Common myeloid progenitor, CD34-positive (primary cell): ENCODE data around the gene RHBDD1.

Source experiments
- CTCF ChIA-PET: fragments of 350-600 bp; sonication (Branson Sonifier 250); formaldehyde crosslinking; loops from one replicate; lab custom pipeline; 2021; ENCODE audit warnings: antibody characterized with exemption; lab: Charles Lee
- POLR2A ChIA-PET: fragments of 350-600 bp; sonication (Branson Sonifier 250); formaldehyde crosslinking; loops from one replicate; lab custom pipeline; 2021; ENCODE audit warnings: antibody characterized with exemption; lab: Charles Lee
- DNase-seq, 3 donors: peaks; one replicate each; pipeline versions ENCODE4 v3.0.0 to v3.0.0-alpha.2; 2013
- H3K27ac ChIP-seq, 2 experiments: 1 replicate in 1 of 2; 2 replicates in 1 of 2; pipeline ENCODE4 v1.7.0; 2013; ENCODE audit warnings: inconsistent platforms in 2 of 2, low read length in 2 of 2, mild to moderate bottlenecking in 2 of 2, low read depth in 1 of 2, moderate library complexity in 1 of 2; ENCODE audit not compliant: severe bottlenecking in 2 of 2, insufficient read depth in 1 of 2, poor library complexity in 1 of 2
- H3K27me3 ChIP-seq, 5 experiments: replicated peaks in 2 of 5; 1 replicate in 3 of 5; 2 replicates in 2 of 5; pipeline versions ENCODE4 v1.6.1 to v1.7.0; 2013; ENCODE audit warnings: low read length in 4 of 5, mild to moderate bottlenecking in 2 of 5, moderate library complexity in 2 of 5, inconsistent platforms in 1 of 5; ENCODE audit not compliant: insufficient read depth in 5 of 5, control insufficient read depth in 4 of 5
- H3K36me3 ChIP-seq, 4 experiments: 1 replicate in 2 of 4; 2 replicates in 2 of 4; pipeline versions ENCODE4 v1.6.1 to v1.7.0; 2013; ENCODE audit warnings: low read length in 3 of 4, control low read depth in 1 of 4, mild to moderate bottlenecking in 1 of 4; ENCODE audit not compliant: control insufficient read depth in 4 of 4, insufficient read depth in 4 of 4
- H3K4me1 ChIP-seq, 4 experiments: 1 replicate in 3 of 4; 2 replicates in 1 of 4; pipeline versions ENCODE4 v1.6.1 to v1.7.1; 2013; ENCODE audit warnings: low read length in 3 of 4, mild to moderate bottlenecking in 3 of 4, control low read depth in 1 of 4, inconsistent platforms in 1 of 4, moderate library complexity in 1 of 4; ENCODE audit not compliant: control insufficient read depth in 4 of 4, insufficient read depth in 4 of 4; ENCODE audit errors: control extremely low read depth in 1 of 4
- H3K4me3 ChIP-seq, 7 experiments: 1 replicate in 4 of 7; 2 replicates in 3 of 7; pipeline versions ENCODE4 v1.5.1 to v1.7.0; 2013; ENCODE audit warnings: mild to moderate bottlenecking in 7 of 7, low read length in 6 of 7, moderate library complexity in 6 of 7, inconsistent platforms in 2 of 7, low read depth in 2 of 7, control low read depth in 1 of 7; ENCODE audit not compliant: insufficient read depth in 4 of 7, control insufficient read depth in 1 of 7; ENCODE audit errors: extremely low read depth in 1 of 7
- H3K9me3 ChIP-seq, 5 experiments: 1 replicate in 4 of 5; 2 replicates in 1 of 5; pipeline versions ENCODE4 v1.6.1 to v1.7.1; 2013; ENCODE audit warnings: low read length in 4 of 5, mild to moderate bottlenecking in 2 of 5, inconsistent platforms in 1 of 5, low read depth in 1 of 5, moderate library complexity in 1 of 5; ENCODE audit not compliant: control insufficient read depth in 4 of 5, insufficient read depth in 2 of 5; ENCODE audit errors: control extremely low read depth in 1 of 5
- WGBS: methylation state at CpG from one replicate; pipeline ENCODE4 v1.1.5; 2013; ENCODE audit not compliant: insufficient coverage; 5-methylcytosine and 5-hydroxymethylcytosine counted together

Gene RHBDD1

DNA sequence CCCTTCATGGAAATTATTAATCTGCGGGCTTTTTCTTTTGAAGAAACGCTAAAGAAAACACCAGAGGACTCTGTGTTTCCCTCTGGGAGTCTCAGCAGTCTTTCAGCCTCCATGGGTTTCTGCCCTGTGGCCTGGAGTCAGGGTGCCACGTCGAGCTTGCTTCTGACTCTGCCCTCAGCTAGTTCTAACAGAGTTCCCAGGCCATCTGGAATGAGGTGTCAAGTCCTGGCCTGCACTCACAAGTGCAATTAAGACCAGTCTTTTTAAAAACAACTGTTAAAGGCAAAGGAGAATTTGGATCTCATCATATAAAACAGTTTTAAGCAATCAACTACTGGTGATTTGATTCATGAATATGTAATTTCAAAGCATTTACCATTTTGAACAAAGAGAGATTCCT is 157.3 kb downstream of the RHBDD1 start:
- CTCF ChIA-PET, result no interaction called here
- DNase-seq, result no peak
- Histone ChIP-seq H3K9me3 (no peaks in the 10 kb centered on the region), H3K4me3 (no peak overlapping the region), H3K36me3 (peaks cover 0 to 7% (median 3%) of the 10 kb centered on the region in 4 experiments), H3K27ac (no peak overlapping the region), H3K27me3 (no peaks in the 10 kb centered on the region), H3K4me1 (no peaks in the 10 kb centered on the region)
- 100% methylated on average over 4 of the region's 4 CpGs for WGBS
- POLR2A ChIA-PET, result no interaction called here

DNA sequence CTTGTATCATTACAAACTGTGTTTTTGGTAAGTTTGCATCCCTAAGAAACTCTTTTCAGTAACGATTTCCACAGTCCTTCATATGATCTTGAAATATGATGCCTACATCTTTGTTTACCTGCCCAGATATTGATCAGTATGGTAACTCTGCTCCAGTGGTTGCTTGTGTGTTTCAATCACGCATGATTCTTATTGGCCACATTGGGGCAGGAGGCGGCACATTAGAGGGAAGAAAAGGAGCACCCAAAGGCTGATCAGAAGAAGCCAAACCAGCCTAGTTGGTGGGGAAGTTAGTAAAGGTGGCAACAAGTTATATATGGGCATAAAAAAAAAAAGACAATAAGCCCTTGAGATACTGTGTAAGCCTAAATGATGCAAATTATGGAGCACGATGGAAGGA is 158.9 kb downstream of the RHBDD1 start:
- Histone ChIP-seq H3K9me3 (no peaks in the 10 kb centered on the region), H3K27ac (no peak overlapping the region), H3K27me3 (no peaks in the 10 kb centered on the region), H3K4me1 (no peaks in the 10 kb centered on the region), H3K4me3 (no peak overlapping the region), H3K36me3 (peaks cover 0 to 8% (median 5%) of the 10 kb centered on the region in 4 experiments)
- peak in 1 of 3 donors; percentile 13 for DNase-seq
- POLR2A ChIA-PET, result no interaction called here
- WGBS, result 100% methylated on average over 1 of the region's 4 CpGs
- CTCF ChIA-PET, result interaction anchor here (0.8 kb wide), 1 partner anchor 9 kb away, joined by 3 read pairs; no protein-coding TSS in a partner anchor

DNA sequence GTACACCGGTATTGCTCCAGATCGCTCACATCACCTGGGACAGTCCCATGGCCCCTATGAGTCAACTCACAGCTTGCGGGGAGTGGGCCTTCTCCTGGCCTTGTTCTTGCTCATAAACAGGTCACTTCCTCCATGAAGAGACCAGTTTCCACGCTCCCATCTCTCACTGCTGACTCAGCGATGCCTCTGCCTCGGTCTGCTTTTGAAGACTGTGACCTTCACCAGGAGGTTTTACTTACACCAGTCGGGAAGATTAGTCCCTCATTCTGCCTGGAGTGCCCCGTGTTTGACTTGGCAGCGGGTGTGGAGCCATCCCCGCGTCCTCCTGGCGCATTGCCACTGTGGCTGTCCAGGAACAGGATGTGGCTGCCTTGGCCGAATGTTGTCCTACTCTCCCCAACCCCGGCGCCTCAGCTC is 159.8 kb downstream of the RHBDD1 start:
- Histone ChIP-seq H3K27ac (no peak overlapping the region), H3K4me1 (no peaks in the 10 kb centered on the region), H3K4me3 (no peak overlapping the region), H3K27me3 (no peaks in the 10 kb centered on the region), H3K9me3 (no peaks in the 10 kb centered on the region), H3K36me3 (peaks cover 0 to 10% (median 5%) of the 10 kb centered on the region in 4 experiments)
- 89% methylated on average over 15 of the region's 15 CpGs for WGBS
- CTCF ChIA-PET, result no interaction called here
- POLR2A ChIA-PET, result no interaction called here
- no peak for DNase-seq

DNA sequence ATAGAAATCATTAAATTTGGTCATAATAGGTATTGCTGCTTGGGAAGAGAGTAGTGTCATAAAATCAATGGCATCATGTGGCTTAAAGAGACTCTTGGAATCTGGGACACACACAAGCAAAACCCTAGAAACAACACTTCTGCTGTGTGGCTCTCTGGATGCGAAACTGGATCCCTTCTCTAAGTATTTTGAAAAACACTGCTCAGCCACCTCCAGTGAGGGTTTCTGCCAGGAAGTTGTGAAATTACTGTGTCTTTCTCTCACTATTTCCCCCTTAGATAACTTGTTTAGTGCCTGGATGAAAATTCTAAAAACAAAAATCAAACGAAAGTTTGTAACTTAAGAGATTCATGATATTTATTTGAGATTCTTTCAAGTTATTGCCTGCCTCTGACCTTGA is 163.8 kb downstream of the RHBDD1 start:
- no peak for DNase-seq
- no peak overlapping the region for H3K4me3 ChIP-seq
- H3K36me3 ChIP-seq, result peaks cover 0 to 12% (median 5%) of the 10 kb centered on the region in 4 experiments
- H3K27ac ChIP-seq, result no peak overlapping the region
- no peaks in the 10 kb centered on the region for H3K9me3 ChIP-seq
- no peaks in the 10 kb centered on the region for H3K4me1 ChIP-seq
- ChIA-PET CTCF (no interaction called here), POLR2A (no interaction called here)
- no peaks in the 10 kb centered on the region for H3K27me3 ChIP-seq
- WGBS, result no CpG with 5 or more reads among the region's 2 CpGs

- 92% methylated on average over 2 of the region's 2 CpGs for WGBS
- no peaks in the 10 kb centered on the region for H3K9me3 ChIP-seq
- H3K4me1 ChIP-seq, result no peaks in the 10 kb centered on the region
- H3K36me3 ChIP-seq, result peaks cover 0 to 12% (median 5%) of the 10 kb centered on the region in 4 experiments
- no peak for DNase-seq
- no peak overlapping the region for H3K4me3 ChIP-seq
- no peak overlapping the region for H3K27ac ChIP-seq
- no peaks in the 10 kb centered on the region for H3K27me3 ChIP-seq
- CTCF ChIA-PET, result no interaction called here
- POLR2A ChIA-PET, result no interaction called here
Observed at GRCh38 chr2:227000123-227000522, 164.3 kb downstream of the RHBDD1 start.

- no peaks in the 10 kb centered on the region for H3K9me3 ChIP-seq
- POLR2A ChIA-PET, result no interaction called here
- H3K4me1 ChIP-seq, result no peaks in the 10 kb centered on the region
- no peak for DNase-seq
- WGBS, result 95% methylated on average over 6 of the region's 6 CpGs
- no peaks in the 10 kb centered on the region for H3K27me3 ChIP-seq
- CTCF ChIA-PET, result no interaction called here
- no peak overlapping the region for H3K4me3 ChIP-seq
- no peak overlapping the region for H3K27ac ChIP-seq
- peaks cover 0 to 4% (median 0%) of the 10 kb centered on the region in 4 experiments for H3K36me3 ChIP-seq
Observed at GRCh38 chr2:227004482-227004881, 168.6 kb downstream of the RHBDD1 start.

DNA sequence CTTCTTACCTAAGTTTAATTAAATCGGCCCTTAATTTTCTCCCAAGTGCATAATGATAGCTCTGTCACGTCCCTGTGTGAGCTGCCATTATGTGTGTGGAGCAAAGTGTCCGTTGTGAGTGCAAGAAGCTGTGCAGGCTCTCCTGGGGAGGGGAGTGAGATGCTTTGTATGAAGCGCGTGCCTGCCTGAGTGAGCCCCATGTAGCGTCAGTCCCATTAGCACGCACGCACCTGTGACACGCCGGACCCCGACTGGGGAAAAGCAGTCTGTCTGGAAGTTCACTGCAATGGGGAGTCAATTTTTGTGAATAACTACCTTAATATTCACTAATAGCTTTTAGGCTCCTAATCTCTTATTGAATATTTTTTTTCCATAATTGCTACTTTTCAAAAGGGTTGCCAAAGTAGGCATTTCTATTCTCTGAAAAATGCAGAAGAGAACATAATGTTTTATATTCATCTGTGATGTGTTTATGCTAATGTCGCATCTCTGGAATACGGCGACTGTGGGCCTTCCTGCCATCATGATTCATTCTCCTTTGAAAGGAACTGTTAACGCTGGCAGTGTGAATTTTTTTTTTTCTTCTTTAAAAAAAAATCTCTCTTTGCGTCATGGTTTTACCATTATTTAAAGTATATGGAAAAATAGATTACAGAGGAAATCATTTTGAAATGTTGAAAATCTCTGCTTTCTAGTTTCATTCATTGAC is 170.5 kb downstream of the RHBDD1 start:
- no peaks in the 10 kb centered on the region for H3K9me3 ChIP-seq
- WGBS, result 93% methylated on average over 3 of the region's 16 CpGs
- no peak overlapping the region for H3K27ac ChIP-seq
- no peaks in the 10 kb centered on the region for H3K4me1 ChIP-seq
- CTCF ChIA-PET, result no interaction called here
- H3K36me3 ChIP-seq, result no peaks in the 10 kb centered on the region
- H3K27me3 ChIP-seq, result no peaks in the 10 kb centered on the region
- no peak overlapping the region for H3K4me3 ChIP-seq
- no peak for DNase-seq
- POLR2A ChIA-PET, result no interaction called here
